NCI-H128 (cell line): ENCODE data around the gene DYNLT2B.
"Not testable (repeated sequence)": the region's sequence is repeated elsewhere in the genome, so short reads cannot be mapped to it uniquely, and the experiment has no call there.

Source experiments
- DNase-seq: peaks from one replicate; lab custom pipeline; 2025; ENCODE audit not compliant: unreplicated experiment; lab: John Stamatoyannopoulos, UW

Gene DYNLT2B

DNA sequence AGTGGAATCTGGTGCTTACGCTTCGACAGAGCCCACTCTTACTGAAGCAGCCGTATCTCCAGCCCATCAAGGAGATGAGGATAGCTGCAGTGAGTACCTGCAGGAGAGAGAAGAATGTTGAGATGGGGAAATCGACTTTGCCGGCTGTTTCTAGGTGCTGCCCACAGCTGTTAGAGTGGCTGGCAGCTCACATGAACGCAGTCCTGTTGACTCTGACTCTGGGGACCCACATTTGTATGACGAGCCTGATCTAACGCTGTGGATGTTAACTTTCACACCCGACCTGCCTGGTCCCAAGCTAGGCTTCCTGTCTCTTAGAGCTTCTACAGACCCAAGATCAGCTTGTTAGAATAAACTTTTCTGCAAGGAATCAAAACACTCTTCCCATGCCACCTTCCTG is 8.9 kb upstream of the DYNLT2B start:
- DNase-seq, result no peak

DNA sequence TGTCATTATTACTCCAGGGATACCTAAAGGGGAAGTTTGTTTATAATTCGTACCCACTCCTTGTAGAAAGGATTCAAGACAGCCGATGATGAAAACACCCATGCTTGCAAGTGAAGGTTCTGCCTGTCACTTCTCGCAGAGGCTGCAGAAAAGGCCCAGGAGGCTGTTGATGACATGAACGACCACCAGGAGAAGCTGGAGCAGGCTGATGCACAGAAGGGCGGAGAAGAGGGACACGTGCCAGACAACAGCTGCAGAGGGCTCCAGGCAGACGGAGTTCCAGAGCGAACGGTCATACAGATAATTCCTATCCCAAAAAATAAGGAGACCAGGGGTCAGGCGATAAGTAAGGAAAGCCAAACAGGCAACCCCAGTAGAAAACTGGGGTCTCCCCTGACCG is 5.7 kb upstream of the DYNLT2B start:
- no peak for DNase-seq

DNA sequence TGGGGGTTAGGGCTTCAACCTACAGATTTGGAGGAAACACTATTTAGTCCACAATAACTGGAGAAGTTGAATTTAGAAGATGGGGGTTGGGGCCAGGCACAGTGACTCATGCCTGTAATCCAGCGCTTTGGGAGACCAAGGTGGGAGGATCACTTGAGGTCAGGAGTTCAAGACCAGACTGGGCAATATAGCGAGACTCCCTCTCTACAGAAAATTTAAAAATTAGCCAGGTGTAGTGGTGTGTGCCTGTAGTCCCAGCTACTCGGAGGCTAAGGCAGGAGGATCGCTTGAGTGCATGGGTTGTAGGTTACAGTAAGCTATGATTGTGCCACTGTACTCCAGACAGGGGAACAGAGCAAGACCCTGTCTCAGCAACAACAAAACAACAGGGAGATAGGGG is 5.0 kb upstream of the DYNLT2B start:
- DNase-seq, result no peak

DNA sequence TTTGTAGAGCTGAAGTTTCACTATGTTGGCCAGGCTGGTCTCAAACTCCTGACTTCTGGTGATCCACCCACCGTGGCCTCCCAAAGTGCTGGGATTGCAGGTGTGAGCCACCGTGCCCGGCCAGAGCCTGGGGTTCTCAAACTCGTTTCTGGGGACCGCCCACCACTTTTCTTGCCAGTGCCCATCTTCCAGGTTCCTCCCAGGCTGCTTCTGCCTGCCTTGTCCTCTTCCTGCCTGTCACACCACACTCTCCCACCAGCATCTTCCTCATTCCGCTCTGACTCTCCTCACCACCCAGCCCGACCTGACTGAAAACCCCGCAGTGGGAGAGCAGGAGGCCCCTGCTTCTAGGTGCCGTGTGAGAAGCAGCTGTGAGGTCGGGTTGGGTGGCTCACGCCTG is 3.1 kb upstream of the DYNLT2B start:
- no peak for DNase-seq

DNA sequence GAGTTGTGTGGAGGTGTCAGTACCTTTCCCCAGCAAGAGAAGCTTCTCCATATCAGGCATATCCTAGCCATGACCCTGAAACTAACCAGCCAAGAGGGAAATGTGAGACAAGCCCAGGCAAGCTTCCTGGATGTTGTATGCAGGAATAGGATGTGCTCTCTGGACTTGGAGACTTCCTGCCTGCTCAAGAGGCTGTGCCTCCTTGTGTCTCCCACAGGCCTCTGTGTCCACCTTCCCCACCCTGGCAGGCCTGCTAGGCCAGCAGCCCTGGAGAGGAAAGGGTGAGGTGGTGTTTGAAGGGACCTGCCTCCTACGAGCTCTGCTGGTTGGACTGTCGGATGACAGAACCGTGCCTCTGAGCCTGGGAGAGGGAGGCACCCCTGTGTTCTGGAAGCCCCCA is 2.1 kb upstream of the DYNLT2B start:
- no peak for DNase-seq

DNA sequence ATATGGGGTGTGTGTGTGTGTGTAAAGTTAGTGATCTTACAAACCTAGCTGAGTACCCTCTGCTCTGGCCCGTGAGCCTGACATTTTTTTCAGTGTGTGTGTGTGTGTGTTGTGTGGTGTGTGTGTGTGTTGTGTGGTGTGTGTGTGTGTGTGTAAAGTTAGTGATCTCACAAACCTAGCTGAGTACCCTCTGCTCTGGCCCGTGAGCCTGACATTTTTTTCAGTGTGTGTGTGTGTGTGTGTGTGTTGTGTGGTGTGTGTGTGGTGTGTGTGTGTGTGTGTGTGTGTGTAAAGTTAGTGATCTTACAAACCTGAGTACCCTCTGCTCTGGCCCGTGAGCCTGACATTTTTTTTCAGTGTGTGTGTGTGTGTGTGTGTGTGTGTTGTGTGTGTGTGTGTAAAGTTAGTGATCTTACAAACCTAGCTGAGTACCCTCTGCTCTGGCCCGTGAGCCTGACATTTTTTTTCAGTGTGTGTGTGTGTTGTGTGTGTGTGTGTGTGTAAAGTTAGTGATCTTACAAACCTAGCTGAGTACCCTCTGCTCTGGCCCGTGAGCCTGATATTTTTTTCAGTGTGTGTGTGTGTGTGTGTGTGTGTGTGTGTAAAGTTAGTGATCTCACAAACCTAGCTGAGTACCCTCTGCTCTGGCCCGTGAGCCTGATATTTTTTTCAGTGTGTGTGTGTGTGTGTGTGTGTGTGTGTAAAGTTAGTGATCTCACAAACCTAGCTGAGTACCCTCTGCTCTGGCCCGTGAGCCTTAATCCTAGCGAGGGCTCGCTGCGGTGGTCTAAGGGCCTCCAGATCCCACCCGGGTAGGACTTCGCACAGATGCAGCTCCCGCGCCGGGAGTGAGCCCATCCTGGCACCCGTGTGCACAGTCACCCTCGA is 997 bp downstream of the DYNLT2B start:
- not testable (repeated sequence) for DNase-seq

DNA sequence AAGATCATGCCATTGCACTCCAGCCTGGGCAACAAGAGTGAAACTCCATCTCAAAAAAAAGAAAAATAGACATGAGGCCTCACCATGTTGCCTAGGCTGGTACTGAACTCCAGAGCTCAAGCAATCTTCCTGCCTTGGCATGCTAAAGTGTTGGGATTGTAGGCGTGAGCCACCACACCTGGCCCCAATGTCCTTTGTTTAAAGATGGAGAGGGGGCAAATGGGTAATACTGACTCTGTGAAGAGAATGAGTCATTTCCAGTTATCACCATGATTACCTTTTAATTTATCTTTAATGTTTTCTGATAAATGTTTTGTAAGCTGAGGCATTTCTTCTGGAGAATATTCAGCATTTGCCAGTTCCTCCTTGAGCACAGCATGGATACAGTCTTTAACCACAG is 2.2 kb downstream of the DYNLT2B start:
- DNase-seq, result no peak

DNA sequence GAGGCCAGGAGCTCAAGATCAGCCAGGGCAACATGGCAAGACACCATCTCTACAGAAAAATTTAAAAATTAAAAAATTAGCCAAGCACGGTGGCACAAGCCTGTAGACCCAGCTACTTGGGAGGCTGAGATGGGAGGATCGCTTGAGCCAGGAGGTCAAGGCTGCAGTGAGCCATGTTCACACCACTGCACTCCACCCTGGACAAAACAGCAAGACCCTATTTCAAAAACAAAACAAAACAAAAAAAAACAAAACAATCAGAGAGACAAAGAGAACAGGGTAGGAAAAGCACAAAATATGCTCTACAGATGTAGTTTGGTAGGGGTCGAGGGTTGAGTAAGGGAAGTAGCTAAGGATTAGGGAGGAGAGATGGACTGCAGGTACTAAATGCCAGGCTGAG is 3.4 kb downstream of the DYNLT2B start:
- DNase-seq, result no peak

DNA sequence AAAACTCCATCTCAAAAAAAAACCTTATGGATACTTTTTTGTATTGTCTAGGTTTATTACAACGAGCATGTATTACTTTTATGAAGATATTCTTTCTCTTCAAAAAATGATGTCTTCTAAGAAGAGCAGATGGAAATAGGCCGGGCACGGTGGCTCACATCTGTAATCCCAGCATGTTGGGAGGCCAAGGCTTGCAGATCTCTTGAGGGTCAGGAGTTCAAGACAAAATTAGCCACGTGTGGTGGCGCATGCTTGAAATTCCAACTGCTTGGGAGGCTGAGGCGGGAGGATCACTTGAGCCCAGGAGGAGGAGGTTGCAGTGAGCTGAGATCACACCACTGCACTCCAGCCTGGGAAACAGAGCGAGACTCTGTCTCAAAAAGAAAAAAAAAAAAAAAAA is 4.0 kb downstream of the DYNLT2B start:
- DNase-seq, result not testable (repeated sequence)

DNA sequence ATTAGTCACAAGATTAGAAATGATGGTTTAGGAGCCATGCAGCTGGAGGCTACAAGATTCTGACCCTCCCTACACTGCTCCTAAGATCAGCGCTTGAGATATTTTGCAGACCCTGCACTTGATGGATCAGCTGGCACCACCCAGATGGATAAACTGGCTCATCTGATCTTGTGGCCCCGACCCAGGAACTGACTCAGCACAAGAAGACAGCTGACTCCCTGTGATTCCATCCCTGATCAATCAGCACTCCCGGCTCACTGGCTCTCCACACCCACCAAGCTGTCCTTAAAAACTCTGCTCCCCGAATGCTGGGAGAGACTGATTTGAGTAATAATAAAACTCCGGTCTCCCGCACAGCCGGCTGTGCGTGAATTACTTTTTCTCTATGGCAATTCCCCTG is 15.1 kb downstream of the DYNLT2B start:
- DNase-seq, result not testable (repeated sequence)

DNA sequence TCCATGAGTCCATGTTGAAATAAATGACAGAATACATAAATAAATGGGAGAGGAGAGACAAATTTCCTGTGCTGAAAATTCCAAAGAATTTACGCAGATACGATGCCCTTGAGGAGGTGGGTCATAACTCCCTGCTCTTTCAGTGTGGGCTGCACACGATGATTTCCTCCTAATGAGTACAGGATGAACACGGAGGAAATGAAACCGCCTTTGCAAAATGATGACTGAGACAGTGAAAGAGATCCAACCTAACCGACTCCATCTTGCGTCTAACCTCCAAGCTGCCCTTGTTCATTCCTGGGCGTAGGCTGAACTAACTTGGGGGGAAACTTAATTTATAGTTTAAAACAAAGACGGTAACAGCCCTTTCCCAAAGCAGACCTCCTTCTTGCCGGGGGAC is 15.5 kb downstream of the DYNLT2B start:
- DNase-seq, result not testable (repeated sequence)

DNA sequence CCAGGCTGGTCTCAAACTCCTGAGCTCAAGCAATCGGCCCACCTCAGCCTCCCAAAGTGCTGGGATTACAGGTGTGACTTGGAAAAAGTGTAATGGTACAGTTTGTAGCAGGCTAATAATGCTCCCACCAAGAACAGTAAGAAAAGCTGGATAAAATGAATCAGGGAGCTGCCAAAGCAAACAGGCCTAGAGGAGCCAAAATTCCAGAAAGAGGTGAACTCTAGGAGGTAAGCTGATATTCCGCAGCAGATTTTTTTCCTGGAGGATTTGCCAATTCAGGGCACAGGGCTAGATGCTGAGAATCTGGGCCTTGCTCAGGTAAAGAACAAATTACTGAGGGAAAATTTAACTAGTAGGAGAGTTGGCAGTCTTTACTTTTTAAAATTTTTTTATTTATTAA is 19.5 kb downstream of the DYNLT2B start:
- DNase-seq, result no peak

DNA sequence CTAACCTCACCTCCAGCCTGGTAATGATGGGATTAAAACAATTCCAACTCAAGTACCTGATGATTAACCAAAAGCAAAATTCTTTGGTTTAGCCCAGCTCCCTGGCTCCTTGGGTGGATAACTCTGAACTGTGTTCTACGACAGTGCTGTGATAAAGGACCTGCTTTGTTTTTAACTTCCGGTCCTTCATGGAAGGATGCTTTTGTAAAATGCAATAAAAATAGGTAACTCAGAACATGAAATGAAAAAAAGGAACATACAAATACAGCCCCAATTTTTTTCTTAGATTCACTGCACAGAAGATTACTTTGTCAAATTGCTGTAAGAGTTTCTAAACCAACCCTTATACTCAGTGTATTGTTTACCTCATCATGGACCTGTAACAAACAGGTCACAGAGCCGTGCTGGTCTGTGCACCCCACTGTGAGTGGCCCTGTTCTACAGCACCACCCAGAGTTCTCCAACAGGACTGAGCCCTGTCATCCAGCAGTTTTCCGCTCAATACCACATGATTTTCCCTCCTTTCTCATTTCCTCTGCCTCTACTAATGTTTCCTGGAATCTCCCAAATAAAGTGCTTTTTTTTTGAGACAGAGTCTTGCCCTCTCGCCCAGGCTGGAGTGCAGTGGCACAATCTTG is 25.6 kb downstream of the DYNLT2B start:
- DNase-seq, result no peak

DNA sequence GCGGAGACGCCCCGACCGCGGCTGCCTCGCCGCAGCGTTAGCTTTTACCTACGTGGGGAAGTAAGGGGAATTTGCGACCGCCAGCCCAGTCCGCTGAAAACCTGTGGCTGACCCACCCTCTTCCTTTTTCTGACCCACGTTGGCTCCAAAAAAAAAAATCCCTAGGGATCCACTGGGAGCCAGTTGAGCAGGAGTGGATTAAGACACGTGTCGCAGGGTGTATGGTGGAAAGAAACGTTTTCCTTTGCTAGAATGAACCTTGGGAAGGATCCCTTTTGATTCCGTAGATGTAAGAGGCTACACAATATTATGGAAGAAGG is 29.9 kb downstream of the DYNLT2B start:
- no peak for DNase-seq

DNA sequence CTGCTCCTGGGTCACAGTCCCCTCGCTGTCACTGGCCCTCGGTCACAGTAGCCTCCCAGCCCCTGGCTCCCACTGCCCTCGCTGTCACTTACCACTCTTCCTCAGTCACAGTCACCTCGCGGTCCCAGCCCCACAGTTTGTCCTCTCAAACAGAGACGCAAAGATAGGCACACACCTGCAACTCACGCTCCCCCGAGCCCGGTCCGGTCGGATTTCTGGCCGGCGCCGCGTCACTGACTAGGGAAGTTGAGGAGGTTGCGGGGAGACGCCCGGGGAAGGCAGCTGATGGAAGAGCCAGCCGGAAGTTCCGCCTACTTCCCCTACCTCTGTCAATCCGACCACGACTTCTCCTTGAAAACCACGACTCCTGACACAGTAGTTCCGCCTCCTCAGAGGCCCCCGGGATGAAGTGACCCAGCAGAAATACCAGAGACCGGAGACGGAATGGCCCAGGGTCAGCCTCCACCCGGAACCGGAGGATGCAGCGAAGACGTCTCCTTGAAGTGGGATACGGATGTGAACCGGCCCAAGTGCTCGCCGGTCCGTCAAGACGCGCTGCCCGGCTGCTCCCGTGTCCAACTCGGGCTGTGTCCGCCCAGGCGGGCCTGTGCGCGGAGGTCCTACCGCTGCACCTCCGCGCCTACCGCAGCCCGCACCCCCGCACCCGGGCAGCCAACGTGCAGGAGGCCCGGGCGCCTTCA is 30.4 kb downstream of the DYNLT2B start, which contains the start of gene PCYT1A:
TSS of gene PCYT1A (minus strand) at position 287 of the 701 bp plus-strand sequence. CDS start 17,195 bp downstream, outside the sequence.
- DNase-seq, result peak; percentile 88

DNA sequence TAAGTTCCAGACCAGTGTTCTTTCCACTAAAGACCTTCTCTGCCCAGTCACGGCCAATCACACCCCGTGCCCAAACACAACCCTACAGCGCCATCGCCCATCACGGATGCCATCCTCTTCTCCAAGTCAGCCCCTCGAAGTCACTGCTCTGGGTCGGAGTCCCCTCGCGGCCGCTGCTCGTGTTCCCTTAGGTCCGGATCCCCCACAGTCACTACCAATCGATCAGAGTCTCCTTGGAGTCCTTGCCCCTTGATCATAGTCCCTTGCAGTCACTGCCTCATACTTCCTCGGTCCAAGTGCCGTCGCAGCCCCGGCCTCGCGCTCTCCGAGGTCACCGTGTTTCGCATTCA is 31.0 kb downstream of the DYNLT2B start:
- DNase-seq, result no peak

DNA sequence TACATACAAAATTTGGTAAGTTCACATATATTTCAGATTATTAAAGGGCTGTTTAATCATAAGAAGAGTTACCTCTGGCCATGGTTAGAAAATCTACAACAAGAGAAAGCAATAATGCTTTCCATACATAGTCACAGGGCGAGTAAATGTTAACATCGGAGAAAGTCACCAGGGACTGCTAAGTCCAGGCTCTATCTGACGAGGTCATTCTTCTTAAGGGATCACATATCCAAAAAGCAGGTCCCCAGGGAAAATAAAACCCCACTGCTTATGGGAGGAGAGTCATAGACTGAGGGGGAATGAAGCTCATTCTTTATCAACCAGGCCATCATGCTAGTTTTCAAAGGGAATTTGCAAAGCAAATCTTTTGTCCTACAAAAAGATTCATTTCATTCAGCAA is 33.6 kb downstream of the DYNLT2B start:
- no peak for DNase-seq

DNA sequence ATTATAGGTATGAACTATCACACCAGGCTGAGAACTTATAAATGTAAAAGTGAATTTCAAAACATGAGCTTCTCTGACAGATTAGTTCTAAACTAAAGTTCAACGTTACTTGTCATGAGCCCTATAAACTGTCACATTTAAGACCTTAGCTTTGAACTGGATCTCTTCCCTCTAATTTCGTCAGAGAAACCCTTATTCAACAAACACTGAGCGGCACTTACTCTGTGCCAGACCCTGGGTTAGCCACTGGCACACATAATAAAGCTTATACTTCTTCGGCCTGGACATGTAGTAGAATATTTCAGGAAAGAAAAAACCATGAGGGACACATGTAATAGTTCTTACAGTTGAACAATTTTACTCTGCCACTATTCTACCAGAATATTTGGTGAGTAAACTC is 36.1 kb downstream of the DYNLT2B start:
- no peak for DNase-seq

DNA sequence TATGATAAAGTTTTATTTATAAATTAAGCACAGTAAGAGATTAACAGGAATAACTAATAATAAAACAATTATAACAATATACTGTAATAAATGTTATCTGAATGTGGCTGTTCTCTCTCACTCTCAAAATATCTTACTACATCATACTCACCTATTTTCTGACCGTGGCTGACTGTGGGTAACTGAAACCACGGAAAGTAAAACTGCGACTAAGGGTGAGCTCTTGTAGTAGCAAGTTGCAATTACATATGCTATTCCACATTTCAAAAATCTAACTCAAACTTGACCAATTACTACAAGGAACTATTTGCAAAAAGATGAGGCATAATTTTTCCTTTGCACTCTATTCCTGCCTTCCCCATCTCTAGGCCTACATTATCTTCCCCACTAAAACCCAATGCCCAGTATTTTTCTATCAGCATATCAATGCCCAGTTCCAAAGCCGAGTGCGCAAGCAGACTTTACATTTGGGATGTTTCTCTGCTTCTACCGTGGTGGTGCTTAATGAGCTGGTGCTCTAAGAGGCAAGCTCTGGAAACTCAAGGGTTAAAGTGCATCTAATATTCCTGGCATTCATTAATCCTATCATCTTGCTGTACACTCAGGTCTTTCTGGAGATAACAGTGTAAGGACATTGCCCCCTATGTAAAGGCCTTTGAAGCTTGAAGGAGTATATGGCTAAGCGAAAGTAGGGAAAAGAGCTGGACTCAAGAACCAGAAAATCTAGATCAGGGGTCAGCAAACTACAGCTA is 37.2 kb downstream of the DYNLT2B start:
- DNase-seq, result no peak

DNA sequence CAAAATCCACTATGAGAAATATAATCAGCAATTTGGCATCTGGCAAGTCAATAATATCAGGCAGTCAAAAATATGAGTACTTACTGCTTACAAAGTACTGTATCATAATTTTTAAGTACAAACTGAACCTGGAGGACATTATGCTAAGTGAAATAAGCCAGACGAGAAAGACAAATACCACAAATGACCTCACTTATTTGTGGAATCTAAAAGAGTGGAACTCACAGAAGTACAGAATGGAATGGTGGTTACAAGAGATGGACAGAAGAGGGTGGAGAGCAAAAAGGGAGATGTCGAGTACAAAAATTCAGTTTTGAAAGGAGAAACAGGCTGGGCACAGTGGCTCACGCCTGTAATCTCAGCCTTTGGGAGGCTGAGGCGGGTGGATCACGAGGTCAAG is 42.9 kb downstream of the DYNLT2B start:
- no peak for DNase-seq

DNA sequence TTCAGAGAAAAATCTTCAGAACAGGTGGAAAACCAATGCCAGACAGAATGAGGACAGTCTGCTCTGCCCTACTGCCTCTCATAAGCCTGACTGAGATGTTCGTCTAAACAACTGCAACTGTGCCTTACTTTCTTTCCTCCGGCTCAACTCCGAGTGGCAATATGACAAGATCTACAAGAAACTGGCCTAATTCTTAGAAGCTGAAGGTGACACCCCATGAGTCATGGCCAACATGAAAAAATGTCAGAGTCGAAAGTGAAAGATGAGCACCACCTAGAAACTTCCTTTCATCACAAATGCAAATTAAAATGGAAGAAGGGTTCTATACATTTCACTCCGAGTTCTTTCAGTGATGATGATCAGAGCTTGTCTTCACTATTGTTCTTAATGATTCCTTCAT is 43.5 kb downstream of the DYNLT2B start:
- no peak for DNase-seq
